Middle frontal gyrus (tissue), 1 donor: ENCODE data around the gene PLA2G12B.
"Not testable (repeated sequence)": the region's sequence is repeated elsewhere in the genome, so short reads cannot be mapped to it uniquely, and the experiment has no call there.

ENCODE experiments used
- DNase-seq: peaks from one replicate; pipeline ENCODE4 v3.0.0-alpha.2; 2015; ENCODE audit warnings: low spot score; ENCODE audit errors: extremely low spot score

Gene PLA2G12B, protein sequence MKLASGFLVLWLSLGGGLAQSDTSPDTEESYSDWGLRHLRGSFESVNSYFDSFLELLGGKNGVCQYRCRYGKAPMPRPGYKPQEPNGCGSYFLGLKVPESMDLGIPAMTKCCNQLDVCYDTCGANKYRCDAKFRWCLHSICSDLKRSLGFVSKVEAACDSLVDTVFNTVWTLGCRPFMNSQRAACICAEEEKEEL

DNA sequence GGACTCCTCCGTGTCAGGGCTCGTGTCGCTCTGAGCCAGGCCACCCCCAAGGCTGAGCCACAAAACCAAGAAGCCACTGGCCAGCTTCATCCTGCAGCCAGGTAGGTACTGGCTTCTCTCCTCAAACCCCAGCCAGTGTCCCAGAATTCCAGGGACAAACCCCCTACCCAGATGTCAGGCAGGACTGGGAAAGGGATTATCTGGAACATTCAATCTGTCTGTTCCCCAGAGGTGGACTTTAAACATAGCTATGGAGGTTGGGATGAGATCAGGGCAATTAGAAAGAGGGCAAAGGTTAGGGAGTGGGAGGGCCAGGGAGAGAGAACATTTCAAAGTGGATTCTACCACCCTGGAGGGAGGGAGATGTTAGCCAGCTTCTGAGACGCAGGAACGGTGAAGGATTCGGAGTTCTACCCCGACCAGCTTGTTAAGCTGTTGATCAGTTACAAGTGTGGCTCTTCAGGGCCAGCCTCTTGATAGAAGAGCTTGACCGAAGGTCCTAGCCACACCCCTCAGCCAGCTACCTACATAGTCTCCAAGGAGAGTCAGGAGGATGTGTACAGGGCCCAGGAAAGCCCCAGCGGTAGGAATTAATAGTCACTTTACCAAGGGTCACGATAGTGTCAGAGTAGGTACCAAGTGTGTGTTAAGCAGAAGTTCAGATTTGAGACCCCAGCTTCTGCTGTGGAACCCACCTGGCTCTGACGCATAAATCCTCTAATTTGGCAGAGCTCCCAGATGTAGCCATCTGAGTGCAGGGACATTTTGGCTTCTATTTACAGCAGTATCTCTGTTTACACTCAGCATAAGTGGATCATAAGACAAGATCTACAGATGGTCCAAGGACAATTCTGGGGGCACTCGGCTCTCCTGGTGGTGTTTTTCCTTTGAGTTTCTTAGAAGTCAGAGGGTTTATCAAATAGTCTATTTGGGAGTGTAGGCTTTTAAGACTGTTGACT is at the start of gene PLA2G12B:
Gene PLA2G12B (minus strand): TSS at position 211 of the 959 bp plus-strand sequence. CDS start 121 bp downstream, at position 90.
- no peak for DNase-seq

DNA sequence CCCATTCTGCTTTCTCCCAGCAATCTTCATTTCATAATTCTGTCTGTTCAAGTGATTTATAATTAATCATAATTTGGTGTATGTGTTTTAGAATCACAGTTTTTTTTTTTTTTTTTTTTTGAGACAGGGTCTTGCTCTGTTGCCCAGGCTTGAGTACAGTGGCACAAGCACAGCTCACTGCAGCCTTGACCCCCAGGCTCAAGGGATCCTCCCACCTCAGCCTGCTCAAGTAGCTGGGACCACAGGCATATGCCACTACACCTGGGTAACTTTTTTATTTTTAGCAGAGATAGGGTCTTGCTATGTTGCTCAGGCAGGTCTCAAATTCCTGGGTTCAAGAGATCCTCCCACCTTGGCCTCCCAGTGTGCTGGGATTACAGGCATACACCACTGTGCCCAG is 49.2 kb upstream of the PLA2G12B start:
- DNase-seq, result no peak

DNA sequence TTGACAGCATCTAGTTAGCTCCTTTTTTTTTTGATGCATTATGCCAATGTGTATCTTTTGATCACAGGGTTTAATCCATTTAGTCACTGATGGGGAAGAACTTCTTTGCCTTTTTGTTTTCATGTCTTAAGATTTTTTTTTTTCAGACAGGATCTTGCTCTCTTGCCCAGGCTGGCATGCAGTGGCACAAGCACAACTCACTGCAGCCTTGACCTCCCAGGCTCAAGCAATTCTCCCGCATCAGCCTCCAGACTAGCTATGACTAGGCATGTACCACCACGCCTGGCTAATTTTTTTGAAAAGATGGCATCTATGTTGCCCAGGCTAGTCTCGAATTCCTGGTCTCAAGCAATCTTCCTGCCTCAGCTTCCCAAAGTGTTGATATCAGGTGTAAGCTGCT is 46.4 kb upstream of the PLA2G12B start:
- no peak for DNase-seq

DNA sequence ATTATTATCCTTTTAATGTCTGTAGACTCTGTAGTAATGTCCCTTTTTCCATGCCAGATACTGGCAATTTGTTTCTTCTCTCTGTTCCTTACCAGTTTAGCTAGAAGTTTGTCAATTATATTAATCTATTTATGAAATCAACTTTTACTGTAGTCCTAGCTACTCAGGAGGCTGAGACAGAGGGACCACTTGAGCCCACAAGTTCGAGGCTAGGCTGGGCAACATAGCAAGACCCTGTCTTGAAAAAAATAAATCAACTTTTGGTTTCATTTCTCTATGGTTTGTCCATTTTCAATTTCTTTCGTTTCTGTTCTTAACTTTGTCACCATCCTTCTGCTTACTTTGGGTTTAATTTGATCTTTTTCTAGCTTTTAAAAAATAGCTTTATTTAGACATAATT is 42.5 kb upstream of the PLA2G12B start:
- no peak for DNase-seq

DNA sequence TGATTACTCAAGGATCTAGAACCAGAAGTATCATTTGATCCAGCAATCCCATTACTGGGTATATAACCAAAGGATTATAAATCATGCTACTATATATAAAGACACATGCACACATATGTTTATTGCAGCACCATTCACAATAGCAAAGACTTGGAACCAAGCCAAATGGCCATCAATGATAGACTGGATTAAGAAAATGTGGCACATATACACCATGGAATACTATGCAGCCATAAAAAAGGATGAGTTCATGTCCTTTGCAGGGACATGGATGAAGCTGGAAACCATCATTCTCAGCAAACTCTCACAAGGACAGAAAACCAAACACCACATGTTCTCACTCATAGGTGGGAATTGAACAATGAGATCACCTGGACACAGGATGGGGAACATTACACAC is 40.9 kb upstream of the PLA2G12B start:
- DNase-seq, result not testable (repeated sequence)

DNA sequence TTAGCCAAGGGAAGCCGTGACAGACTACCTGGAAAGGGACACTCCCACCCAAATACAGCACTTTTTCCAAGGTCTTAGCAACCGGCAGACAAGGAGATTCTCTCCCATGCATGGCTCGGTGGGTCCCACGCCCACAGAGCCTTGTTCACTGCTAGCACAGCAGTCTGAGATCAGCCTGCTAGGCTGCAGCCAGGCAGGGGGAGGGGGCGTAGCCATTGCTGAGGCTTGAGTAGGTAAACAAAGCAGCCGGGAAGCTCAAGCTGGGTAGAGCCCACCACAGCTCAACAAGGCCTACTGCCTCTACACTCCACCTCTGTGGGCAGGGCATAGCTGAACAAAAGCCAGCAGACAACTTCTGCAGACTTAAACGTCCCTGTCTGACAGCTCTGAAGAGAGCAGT is 35.2 kb upstream of the PLA2G12B start:
- not testable (repeated sequence) for DNase-seq

DNA sequence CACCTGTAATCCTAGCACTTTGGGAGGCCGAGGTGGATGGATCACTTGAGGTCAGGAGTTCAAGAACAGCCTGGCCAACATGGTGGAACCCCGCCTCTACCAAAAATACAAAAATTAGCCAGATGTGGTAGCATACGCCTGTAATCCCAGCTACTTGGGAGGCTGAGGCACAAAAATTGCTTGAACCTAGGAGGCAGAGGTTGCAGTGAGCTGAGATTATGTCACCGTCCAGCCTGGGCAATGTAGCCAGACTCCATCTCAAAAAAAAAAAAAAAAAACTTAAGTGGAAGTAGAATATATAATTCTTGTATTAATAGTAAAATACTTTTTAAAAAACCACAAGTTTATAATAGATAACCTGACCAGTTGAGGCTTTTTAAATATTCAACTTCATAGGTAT is 30.0 kb upstream of the PLA2G12B start:
- not testable (repeated sequence) for DNase-seq

DNA sequence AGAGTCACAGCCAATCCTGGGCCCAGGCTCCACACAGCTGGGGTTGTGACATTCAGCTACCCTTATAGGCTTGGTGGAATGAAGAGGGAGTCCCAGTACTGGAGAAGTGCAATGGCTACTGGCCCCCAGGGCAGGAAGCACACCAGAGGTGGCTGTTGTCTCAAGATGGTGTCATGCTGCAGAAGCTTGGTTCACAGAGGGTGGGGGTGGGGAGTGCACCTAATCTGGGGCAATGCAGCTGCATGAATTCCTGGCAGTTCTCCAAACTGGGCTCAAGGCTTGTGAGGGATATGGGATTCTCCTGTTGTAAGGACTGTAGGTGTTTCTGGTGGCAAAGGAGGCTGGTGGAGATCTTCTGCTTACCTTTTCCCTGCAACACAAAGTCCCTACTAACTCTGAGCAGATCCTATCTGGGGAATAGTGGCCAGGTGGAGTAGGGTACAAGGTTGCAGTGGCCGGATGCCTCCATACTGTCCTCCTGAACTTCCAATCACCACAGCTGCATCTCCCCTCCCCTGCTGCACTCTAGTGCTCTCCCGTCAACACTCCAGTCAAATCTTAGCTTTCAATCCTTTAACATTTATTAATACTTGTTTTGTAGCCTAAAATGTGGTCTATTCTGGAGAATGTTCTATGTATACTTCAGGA is 27.4 kb upstream of the PLA2G12B start:
- DNase-seq, result no peak

DNA sequence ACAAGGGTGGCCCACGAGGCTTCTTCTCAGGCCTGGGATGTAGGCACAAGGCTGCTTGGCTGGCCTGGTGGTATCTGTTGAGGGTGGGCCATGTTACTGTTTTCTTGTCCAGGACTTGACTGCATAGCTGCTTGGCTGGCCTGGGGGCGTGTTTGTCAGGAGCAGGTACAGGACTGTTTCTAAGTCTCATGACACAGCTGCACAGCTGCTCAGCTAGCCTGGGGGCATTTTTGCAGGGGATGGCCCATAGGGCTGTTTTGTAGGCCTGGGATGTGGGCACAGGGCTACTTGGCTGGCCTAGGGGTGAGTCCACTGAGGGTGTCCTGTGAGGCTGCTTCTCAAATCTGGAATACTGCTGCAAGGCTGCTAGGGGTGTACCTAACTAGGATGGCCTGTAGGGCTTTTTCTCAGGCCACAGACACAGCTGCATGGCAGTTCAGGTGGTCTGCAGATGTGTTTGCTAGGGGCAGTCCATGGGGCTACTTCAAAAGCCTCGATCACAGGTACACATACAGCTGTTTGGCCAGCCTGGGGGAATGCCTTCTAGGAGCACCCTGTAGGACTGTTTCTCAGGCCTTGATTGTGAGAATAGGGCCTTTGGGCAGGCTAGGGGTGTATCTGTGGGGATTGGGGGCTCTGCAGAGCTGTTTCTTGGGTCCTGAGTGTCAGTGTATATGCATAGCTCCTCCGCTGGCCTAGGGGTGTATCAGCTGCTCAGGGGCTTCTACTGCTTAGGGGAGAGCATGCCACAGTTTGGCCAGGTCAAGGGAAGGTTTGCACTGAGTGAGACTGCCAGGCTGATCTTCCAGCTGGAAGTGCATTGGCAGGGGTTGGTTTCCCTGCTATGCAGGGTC is 26.6 kb upstream of the PLA2G12B start:
- DNase-seq, result no peak

DNA sequence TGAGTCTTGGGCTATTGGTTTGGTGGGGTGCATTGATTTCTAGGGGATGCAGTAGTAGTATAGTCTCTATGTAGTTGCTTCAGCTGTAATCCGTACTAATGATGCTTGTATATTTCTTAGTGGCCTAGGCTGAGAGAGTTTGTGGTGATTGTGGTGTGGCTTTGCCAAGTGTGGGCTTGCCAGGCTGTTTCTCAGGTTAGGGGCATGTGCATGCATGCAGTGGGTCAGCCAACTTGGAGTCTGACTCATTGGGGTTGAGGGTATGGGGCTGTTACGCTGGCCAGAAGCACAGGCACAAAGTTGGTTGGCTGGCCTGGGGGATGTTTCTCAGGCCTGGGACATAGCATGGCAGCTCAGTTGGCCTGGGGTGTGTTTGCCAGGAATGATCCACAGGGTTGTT is 25.7 kb upstream of the PLA2G12B start:
- no peak for DNase-seq

DNA sequence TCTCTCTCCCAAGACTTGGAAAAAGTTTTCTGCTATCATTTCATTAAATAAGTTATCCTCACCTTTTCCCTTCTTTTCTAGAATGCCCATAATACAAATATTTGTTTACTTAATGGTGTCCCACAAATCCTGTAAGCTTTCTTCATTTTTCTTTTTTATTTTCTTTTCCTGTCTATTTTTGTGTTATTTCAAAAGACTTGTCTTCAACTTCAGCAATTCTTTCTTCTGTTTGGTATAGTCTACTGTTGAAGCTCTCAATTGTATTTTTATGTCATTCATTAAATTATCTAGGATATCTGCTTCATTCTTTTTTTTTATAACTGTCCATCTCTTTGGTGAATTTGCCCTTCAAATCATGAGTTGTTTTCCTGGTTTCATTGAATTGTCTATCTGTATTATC is 25.1 kb upstream of the PLA2G12B start:
- DNase-seq, result no peak

DNA sequence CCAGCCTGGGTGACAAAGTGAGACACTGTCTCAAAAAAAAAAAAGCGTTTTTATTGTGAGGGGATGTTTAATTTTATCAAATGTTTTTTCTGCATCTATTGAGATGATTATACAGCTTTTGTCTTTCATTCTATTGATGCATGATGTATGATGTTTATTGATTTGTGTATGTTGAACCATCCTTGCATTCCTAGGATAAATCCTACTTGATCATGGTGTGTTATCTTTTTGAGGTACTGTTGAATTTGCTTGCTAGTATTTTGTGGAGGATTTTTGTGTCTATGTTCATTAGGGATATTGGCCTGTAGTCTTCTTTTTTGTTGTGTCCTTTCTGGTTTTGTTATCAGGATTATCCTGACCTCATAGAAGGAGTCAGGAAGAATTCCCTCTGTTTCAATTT is 22.3 kb upstream of the PLA2G12B start:
- no peak for DNase-seq

DNA sequence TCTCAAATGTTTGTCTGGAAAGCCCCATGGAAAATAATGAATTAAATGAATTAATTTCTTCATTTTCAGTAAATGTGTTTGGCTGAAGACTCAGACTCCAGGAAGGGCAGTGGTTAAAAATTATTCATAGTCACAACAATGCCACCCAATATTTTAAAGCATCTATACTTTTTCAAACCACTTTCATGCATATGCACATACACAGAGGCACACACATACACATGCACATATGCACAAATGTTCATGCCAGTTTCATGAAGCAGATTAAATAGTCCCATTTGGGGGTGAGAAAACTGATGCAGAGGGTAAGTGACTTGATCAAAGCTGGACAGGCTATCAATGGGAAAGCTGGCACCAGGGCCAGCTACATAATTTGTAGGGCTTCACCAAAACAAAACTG is 1.4 kb upstream of the PLA2G12B start:
- DNase-seq, result no peak

DNA sequence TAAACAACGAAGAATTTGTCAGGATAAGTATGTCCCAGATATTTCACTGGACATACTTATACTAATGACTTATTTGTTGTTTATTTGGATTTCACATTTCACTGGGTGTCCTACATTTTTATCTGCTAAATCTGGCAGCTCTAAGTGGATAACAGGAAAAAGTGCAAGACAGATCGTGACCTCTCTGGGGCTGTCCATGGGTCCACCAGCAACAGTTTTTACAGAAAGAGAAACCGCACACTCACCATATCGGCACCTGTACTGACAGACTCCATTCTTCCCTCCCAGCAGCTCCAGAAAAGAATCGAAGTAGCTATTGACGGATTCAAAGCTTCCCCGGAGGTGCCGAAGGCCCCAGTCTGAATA is 393 bp downstream of the PLA2G12B start:
- no peak for DNase-seq

DNA sequence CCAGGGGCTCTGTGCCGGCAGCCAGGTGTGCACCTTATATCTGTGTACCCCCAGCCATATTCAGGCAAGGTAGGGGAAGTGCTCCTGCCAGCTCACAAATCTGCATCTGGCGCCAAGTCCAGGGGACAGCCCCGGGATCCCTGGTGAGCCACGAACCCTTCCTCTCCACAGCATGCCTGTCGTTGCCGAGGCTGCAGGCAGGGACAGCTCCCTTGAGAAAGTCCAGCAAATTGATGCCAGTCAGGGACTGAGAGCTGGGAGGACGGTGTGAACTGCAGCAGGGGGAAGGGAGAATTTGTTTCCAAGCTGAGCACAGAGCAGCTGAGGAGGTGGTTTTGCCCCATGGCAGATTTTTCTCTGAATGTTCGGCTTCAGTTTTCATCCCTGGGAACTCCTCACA is 919 bp downstream of the PLA2G12B start:
- DNase-seq, result no peak

DNA sequence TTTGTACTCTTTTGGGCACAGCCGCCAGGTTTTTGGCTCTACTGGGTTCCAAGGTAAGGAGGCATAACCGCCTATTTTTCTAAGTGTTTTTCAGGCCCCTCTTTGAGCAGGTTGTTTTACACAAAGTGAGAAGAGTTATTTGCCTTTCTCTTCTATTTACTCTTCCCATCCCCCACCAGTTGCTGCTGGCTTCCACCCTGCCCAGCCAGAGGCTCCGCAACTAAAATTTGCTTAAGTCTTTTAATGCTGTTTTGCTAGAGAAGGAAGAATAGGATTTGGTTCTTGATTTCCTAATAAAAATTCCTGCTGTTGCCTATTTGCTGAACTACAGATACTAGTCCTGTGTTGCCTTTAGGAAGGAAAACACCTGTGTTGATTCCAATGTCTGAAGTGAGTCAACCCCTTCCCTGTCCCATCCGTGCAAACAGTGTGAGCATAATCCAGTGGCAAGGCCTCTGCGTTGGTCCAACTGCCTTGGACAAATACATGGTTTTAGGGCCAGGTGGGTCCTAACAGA is 1.9 kb downstream of the PLA2G12B start:
- DNase-seq, result no peak

DNA sequence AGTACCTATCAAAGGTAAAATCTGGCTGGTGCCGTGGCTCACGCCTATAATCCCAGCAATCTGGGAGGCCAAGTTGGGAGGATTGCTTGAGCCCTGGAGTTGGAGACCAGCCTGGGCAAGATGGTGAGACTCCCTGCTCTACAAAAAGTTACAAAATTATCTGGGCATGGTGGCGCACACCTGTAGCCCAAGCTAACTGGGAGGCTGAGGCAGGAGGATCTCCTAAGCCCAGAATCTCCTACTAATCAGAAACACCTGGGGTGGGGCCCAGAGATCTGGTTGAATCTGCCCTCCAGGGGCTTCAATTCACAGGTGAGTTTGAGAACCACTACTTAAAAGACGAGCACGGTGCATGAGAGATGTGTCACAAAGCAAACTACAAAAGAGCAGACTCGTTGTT is 2.4 kb downstream of the PLA2G12B start:
- DNase-seq, result no peak

DNA sequence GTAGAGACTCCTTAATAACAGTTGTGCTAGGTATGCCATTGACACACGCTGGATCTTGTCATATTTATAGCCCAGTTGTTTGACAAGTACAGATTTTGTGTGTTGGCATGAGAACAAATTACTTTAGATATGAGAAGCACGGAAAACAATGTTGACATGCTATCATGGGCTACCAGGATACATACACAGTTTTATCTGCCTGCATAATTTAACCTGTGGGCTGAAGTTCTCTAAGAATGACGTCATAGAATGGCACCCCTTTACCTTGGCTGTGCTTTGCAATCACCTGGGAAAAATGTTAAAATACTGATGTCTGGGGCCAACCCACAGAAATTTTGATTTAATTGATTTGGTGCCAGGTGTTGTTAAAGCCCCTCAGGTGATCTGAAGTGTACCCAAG is 2.8 kb downstream of the PLA2G12B start:
- DNase-seq, result no peak

DNA sequence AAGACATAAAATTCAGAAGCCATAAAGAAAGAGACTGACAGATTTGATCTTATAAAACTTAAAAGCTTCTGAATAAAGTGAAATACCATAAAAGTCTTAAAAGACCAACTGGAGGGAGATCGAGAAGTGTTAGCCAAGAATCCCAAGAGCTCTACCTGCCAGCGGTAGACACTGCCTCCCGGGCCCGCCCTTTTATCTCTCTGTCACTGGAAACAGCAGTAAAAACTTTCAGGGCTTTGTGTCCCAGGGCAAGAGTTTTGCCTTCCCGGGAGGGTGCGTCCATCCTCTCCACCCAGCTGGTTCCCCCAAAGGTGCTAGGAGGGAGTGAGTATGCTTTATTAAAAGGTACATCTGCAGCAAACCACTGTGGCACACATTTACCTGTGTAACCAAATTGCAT is 5.8 kb downstream of the PLA2G12B start:
- no peak for DNase-seq

DNA sequence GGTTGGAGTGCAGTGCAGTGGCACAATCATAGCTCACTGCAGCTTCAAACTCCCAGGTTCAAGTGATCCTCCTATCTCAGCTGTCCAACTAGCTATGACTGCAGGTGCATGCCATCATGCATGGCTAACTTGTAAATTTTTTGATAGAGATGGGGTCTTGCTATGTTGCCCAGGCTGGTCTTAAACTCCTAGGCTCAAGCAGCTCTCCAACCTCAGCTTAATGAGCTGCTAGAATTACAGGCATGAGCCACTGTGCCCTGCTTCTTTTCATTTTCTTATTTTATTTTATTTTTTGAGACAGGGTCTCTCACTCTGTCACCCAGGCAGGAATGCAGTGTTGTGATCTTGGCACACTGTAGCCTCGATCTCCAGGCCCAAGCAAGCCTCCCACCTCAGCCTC is 7.6 kb downstream of the PLA2G12B start:
- DNase-seq, result no peak
